ENCODE results near the gene IKBKE. TPM values are rescaled to one million over a fixed set of nuclear protein-coding genes. Genes with fewer than 3 reads are reported as not detected.

Gene IKBKE
- total RNA-seq, 2 donors from 2014 or later, result 5.0 to 8.5 TPM

DNA sequence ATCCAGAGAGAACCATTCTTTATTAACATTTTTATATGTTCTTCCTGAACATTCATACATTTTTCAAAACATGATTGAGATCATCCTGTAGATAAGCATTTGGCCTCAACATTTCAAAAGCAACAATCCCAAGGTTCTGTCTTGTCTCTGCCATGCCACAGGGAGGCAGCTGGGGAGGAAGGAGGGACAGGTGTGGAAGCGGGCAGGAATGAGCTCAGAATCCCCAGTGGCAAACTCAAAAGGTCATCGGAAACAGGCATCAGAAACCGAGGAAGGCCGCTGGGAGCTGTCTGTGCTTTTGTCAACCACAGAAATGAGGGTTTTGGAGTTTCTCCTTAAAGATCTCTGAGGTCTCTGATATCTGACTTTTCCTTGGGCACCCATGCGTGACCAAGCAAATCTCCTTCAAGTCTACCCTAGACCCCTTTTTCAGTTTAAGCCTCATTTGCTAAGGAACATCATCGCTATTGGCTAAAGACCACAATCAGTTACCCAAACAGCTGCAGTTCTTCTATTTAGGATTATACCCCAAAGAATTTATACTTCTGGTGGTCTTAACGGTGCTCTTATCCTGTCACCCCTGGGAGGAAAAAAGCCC is 71.1 kb downstream of the IKBKE start:
- H3K27me3 ChIP-seq (ENCODE audit: control insufficient read depth, insufficient read depth, low read length, poor library complexity, severe bottlenecking), result no peaks in the 10 kb centered on the region
- no peaks in the 10 kb centered on the region for H3K9me3 ChIP-seq (ENCODE audit: control insufficient read depth, low read length)
- H3K4me3 ChIP-seq (ENCODE audit: low read length), result no peak overlapping the region
- Mint-ChIP-seq H3K4me3 (no peak overlapping the region), H3K27me3 (ENCODE audit: insufficient read depth) (peaks cover 4% of the 10 kb centered on the region), H3K36me3 (ENCODE audit: low read depth) (no peaks in the 10 kb centered on the region), H3K9me3 (no peaks in the 10 kb centered on the region), H3K4me1 (peaks cover 2% of the 10 kb centered on the region), H3K27ac (no peak overlapping the region)
- H3K9ac ChIP-seq (ENCODE audit: extremely low read depth, low read length, poor library complexity, severe bottlenecking), result no peak overlapping the region
- TF ChIP-seq, protein P1, sequence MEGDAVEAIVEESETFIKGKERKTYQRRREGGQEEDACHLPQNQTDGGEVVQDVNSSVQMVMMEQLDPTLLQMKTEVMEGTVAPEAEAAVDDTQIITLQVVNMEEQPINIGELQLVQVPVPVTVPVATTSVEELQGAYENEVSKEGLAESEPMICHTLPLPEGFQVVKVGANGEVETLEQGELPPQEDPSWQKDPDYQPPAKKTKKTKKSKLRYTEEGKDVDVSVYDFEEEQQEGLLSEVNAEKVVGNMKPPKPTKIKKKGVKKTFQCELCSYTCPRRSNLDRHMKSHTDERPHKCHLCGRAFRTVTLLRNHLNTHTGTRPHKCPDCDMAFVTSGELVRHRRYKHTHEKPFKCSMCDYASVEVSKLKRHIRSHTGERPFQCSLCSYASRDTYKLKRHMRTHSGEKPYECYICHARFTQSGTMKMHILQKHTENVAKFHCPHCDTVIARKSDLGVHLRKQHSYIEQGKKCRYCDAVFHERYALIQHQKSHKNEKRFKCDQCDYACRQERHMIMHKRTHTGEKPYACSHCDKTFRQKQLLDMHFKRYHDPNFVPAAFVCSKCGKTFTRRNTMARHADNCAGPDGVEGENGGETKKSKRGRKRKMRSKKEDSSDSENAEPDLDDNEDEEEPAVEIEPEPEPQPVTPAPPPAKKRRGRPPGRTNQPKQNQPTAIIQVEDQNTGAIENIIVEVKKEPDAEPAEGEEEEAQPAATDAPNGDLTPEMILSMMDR (conservative IDR thresholded peaks at IDR 0.05), result no peak
- H3K36me3 ChIP-seq (ENCODE audit: control insufficient read depth, insufficient read depth, low read length), result no peaks in the 10 kb centered on the region
- DNase-seq, result no peak
- 95 to 100% methylated on average over 7 of the region's 7 CpGs for WGBS, 2 experiments (ENCODE audit: insufficient coverage in 1 of 2, insufficient read length in 1 of 2)
- no peaks in the 10 kb centered on the region for H3K4me1 ChIP-seq (ENCODE audit: control insufficient read depth, insufficient read depth, low read length)
- no peak overlapping the region for H3K27ac ChIP-seq (ENCODE audit: low read depth, low read length)

DNA sequence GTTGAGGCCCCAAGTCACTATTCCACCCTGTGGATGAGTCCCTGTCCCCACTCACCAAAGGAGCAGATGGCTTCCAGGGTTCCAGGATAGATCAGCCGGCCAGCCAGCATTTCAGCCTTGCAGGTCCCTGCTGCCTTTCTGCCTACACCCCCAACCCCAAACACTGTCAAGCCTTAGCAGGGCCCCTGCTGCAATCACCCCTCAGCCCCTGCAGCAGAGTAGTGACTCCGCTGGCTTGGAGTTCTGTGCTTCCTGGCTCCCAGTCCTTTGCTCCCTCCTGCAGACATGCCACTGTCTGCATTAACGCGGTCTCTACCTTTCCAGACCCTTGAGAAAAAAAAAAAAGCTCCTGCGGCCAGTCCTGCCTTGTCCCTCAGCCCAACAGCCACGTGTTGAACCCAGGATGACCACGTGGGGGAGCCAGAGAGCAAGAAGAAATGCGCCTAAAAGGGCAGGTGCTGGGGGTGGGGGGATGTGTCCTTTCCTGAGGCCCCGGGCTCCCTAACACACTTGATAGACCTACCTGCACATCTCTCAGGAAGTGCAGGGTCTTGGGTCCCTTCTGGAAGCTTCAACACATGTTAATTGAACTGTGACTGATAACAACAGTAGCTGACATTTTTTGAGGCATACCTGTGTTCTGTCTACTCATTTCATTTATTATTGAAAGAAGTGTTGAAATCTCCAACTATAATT is 74.4 kb downstream of the IKBKE start:
- no peaks in the 10 kb centered on the region for H3K36me3 ChIP-seq (ENCODE audit: control insufficient read depth, insufficient read depth, low read length)
- peaks cover 5% of the 10 kb centered on the region for H3K27me3 ChIP-seq (ENCODE audit: control insufficient read depth, insufficient read depth, low read length, poor library complexity, severe bottlenecking)
- Mint-ChIP-seq H3K4me1 (peaks cover 2% of the 10 kb centered on the region), H3K27me3 (ENCODE audit: insufficient read depth) (peaks cover 1% of the 10 kb centered on the region), H3K36me3 (ENCODE audit: low read depth) (no peaks in the 10 kb centered on the region), H3K4me3 (no peak overlapping the region), H3K9me3 (no peaks in the 10 kb centered on the region), H3K27ac (no peak overlapping the region)
- H3K4me1 ChIP-seq (ENCODE audit: control insufficient read depth, insufficient read depth, low read length), result no peaks in the 10 kb centered on the region
- no peaks in the 10 kb centered on the region for H3K9me3 ChIP-seq (ENCODE audit: control insufficient read depth, low read length)
- H3K4me3 ChIP-seq (ENCODE audit: low read length), result no peak overlapping the region
- peak; percentile 98 for DNase-seq
- H3K9ac ChIP-seq (ENCODE audit: extremely low read depth, low read length, poor library complexity, severe bottlenecking), result no peak overlapping the region
- 19 to 20% methylated on average over 3 to 9 of the region's 9 CpGs for WGBS, 2 experiments (ENCODE audit: insufficient coverage in 1 of 2, insufficient read length in 1 of 2)
- TF ChIP-seq, protein P1 (conservative IDR thresholded peaks at IDR 0.05), result peak; percentile 87
- H3K27ac ChIP-seq (ENCODE audit: low read depth, low read length), result no peak overlapping the region

DNA sequence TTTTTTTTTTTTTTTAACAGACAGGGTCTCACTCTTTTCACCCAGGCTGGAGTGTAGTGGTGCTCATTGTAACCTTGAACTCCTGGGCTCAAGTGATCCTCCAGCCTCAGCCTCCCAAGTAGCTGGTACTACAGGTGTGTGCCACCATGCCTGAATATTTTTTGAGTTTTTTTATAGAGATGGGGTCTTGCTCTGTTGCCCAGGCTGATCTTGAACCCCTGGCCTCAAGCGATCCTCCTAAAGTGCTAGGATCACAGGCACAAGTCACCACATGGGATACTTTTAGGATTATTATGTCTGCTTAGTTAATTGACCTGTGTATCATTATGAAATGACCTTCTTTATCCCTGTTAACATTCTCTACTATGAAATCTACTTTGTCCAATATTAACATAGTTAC is 75.1 kb downstream of the IKBKE start:
- H3K27ac ChIP-seq (ENCODE audit: low read depth, low read length), result no peak overlapping the region
- H3K9ac ChIP-seq (ENCODE audit: extremely low read depth, low read length, poor library complexity, severe bottlenecking), result no peak overlapping the region
- WGBS, 2 experiments (ENCODE audit: insufficient coverage in 1 of 2, insufficient read length in 1 of 2), result 88% methylated on average over 1 of the region's 1 CpG; no CpG with 5 or more reads in 1 of the 2 experiments
- Mint-ChIP-seq H3K27me3 (ENCODE audit: insufficient read depth) (peaks cover 6% of the 10 kb centered on the region), H3K9me3 (no peaks in the 10 kb centered on the region), H3K27ac (no peak overlapping the region), H3K36me3 (ENCODE audit: low read depth) (no peaks in the 10 kb centered on the region), H3K4me3 (no peak overlapping the region), H3K4me1 (peaks cover 2% of the 10 kb centered on the region)
- H3K27me3 ChIP-seq (ENCODE audit: control insufficient read depth, insufficient read depth, low read length, poor library complexity, severe bottlenecking), result peaks cover 7% of the 10 kb centered on the region
- H3K4me3 ChIP-seq (ENCODE audit: low read length), result no peak overlapping the region
- no peak for DNase-seq
- no peaks in the 10 kb centered on the region for H3K4me1 ChIP-seq (ENCODE audit: control insufficient read depth, insufficient read depth, low read length)
- no peaks in the 10 kb centered on the region for H3K36me3 ChIP-seq (ENCODE audit: control insufficient read depth, insufficient read depth, low read length)
- H3K9me3 ChIP-seq (ENCODE audit: control insufficient read depth, low read length), result no peaks in the 10 kb centered on the region
- TF ChIP-seq, protein P1 (conservative IDR thresholded peaks at IDR 0.05), result no peak

Small RNA genes within 50 kb of the gene (microRNA-seq; reads per million reads assigned to microRNA genes)
- not detected for gene MIR6769B (ENCODE audit: borderline microRNAs expressed)

Other genes with a start within 250 kb of the IKBKE start
- gene RASSF5, start 37.1 kb downstream of the IKBKE start, total RNA-seq, result under 1 TPM; 0.20 to 0.26 TPM
- gene EIF2D, start 142.0 kb downstream of the IKBKE start, total RNA-seq, result 10 to 100 TPM; 38.3 to 41.9 TPM
- gene DYRK3, start 165.1 kb downstream of the IKBKE start, total RNA-seq, result 10 to 100 TPM in 1 of 2 donors, 1 to 10 TPM in 1; 9.0 to 13.5 TPM
- gene MAPKAPK2, start 214.4 kb downstream of the IKBKE start, total RNA-seq, result 10 to 100 TPM; 72.8 to 79.7 TPM